Tibial artery (tissue), 4 donors: ENCODE measurements around the gene HOXA11.

Source experiments
- DNase-seq, 2 donors: peaks; one replicate each; pipeline ENCODE4 v3.0.0-alpha.2; 2019
- H3K27ac ChIP-seq, 2 donors: fragments of 200-600 bp; sonication (generic) in 1 of 2; 1 replicate in 1 of 2; 2 replicates in 1 of 2; pipeline ENCODE4 v1.5.1; 2018 to 2019; ENCODE audit warnings: mild to moderate bottlenecking in 1 of 2
- H3K27me3 ChIP-seq, 2 donors: fragments of 200-600 bp; sonication (generic) in 1 of 2; one replicate each; pipeline versions ENCODE4 v1.5.1 to v1.6.0; 2016 to 2019
- H3K36me3 ChIP-seq, 3 donors: fragments of 200-600 bp; sonication (generic) in 2 of 3; one replicate each; pipeline ENCODE4 v1.5.1; 2016 to 2019; ENCODE audit warnings: mild to moderate bottlenecking in 2 of 3
- H3K4me1 ChIP-seq, 4 donors: fragments of 200-600 bp; sonication (generic) in 2 of 4; 1 replicate in 3 of 4; 2 replicates in 1 of 4; pipeline ENCODE4 v1.5.1; 2016 to 2019
- H3K4me3 ChIP-seq, 2 donors: fragments of 200-600 bp; sonication (generic) in 1 of 2; 1 replicate in 1 of 2; 2 replicates in 1 of 2; pipeline ENCODE4 v1.5.1; 2018 to 2019; ENCODE audit warnings: mild to moderate bottlenecking in 2 of 2
- H3K9me3 ChIP-seq, 3 donors: fragments of 200-600 bp; sonication (generic) in 1 of 3; one replicate each; pipeline ENCODE4 v1.5.1; 2016 to 2019
- intact Hi-C: fragments of 100-400 bp; cut with DNase I; formaldehyde crosslinking; loops from one replicate; pipeline ENCODE4 v1.15.0; 2023; ENCODE audit warnings: low total_unique reads
- TF ChIP-seq, protein P1 (sequence below), 2 experiments: fragments of 200-600 bp in 1 of 2; fragments of 450-650 bp in 1 of 2; IDR thresholded peaks; one replicate each; pipeline ENCODE4 v1.5.1; 2017 to 2019; ENCODE audit warnings: antibody characterized with exemption in 2 of 2, mild to moderate bottlenecking in 1 of 2, moderate library complexity in 1 of 2

The HOXA11 gene

DNA sequence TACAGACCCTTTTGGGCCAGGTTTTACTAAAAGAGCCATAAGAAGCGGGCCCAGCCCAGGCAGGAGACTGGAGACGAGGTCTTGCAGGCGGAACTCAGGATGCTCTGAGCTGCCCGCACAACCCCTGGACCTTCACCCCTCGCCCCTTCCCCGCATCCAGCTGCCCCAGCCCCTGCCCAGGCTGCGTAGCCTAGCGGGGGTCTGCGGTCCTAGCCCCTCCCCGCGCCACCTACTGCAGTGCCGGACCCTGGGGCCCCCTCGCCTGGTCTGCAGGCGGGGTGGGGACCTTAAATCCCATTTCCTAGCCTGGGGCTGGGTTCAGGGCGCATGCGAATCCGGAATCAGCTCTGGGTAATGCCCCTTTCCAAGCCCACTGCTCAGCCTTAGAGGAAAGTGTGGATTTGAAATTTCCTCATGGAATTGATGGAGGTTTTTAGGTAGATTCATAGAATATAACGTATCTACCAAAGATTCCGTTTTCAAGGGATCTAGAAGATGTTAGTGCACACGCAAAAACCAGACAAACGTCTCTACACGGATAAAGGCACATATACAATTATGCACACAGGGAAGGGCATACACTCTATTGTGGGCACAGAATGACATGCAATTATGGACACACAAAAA, 32.1 kb downstream of the HOXA11 start:
- Histone ChIP-seq H3K27me3 (no peaks in the 10 kb centered on the region), H3K27ac (peak overlapping the region; percentile 94 to 95), H3K4me1 (peaks cover 10 to 52% (median 45%) of the 10 kb centered on the region in 4 donors), H3K4me3 (peak overlapping the region; percentile 66 to 78), H3K9me3 (no peaks in the 10 kb centered on the region), H3K36me3 (no peaks in the 10 kb centered on the region)
- TF ChIP-seq, protein P1, sequence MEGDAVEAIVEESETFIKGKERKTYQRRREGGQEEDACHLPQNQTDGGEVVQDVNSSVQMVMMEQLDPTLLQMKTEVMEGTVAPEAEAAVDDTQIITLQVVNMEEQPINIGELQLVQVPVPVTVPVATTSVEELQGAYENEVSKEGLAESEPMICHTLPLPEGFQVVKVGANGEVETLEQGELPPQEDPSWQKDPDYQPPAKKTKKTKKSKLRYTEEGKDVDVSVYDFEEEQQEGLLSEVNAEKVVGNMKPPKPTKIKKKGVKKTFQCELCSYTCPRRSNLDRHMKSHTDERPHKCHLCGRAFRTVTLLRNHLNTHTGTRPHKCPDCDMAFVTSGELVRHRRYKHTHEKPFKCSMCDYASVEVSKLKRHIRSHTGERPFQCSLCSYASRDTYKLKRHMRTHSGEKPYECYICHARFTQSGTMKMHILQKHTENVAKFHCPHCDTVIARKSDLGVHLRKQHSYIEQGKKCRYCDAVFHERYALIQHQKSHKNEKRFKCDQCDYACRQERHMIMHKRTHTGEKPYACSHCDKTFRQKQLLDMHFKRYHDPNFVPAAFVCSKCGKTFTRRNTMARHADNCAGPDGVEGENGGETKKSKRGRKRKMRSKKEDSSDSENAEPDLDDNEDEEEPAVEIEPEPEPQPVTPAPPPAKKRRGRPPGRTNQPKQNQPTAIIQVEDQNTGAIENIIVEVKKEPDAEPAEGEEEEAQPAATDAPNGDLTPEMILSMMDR (IDR thresholded peaks at IDR 0.05): no peak
- no peak for DNase-seq
- intact Hi-C loops: no loop called here

DNA sequence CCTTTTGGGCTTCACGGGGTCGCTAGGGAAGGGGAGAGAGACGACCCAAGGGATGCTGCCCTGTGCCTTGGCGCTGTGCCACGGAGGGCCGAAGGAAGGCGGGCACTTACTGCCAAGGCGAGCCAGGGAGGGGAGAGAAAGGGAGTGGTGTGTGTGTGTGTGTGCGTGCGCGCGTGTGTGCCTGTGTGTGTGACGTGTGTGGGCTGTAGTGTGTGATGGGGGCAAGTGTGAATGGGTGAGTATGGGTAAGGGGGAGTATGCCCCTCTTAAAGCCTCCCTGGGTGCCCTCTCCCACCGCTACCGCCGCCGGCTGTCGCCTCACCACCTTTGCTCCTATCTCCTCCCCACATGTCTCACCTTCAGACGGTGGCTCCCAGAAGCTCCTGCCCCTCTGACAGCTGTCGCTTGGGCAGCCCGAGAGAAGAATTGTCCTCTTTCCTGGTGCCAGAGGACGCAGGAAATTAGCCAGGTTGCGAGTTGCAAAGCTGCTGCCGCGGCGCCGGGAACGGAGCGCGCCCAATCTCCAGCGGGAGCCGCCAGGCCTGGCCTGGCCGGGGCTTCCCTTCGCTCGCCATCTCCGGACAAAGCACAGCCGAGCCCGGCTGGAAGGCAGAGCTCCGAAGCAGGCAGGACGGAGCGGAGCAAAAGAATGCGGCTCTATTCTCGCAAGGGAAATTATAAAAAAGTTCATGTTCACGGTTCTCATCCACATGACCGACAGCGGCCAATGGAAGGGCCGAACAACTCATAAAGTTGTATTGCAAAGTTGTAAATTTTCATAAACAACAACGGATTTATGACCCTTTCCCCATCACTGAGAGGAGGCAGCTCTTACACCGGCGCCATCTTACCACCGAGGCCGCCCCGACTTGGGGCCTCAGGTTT, 32.9 kb downstream of the HOXA11 start, which contains the start of gene HOXA3:
HOXA3 (minus strand) TSS at position 653 of the 885 bp plus-strand sequence. CDS start 41,943 bp downstream, outside the sequence.
- Histone ChIP-seq H3K27ac (peak within 1 kb of the TSS; percentile 94 to 95), H3K27me3 (no peaks in the 10 kb centered on the region), H3K4me3 (peak within 1 kb of the TSS; percentile 66 to 78), H3K36me3 (no peaks in the 10 kb centered on the region), H3K9me3 (no peaks in the 10 kb centered on the region), H3K4me1 (peaks cover 10 to 59% (median 50%) of the 10 kb centered on the region in 4 donors)
- intact Hi-C loops: no loop called here
- peak; percentile 78 to 90 for DNase-seq
- TF ChIP-seq, protein P1 (IDR thresholded peaks at IDR 0.05): no peak

DNA sequence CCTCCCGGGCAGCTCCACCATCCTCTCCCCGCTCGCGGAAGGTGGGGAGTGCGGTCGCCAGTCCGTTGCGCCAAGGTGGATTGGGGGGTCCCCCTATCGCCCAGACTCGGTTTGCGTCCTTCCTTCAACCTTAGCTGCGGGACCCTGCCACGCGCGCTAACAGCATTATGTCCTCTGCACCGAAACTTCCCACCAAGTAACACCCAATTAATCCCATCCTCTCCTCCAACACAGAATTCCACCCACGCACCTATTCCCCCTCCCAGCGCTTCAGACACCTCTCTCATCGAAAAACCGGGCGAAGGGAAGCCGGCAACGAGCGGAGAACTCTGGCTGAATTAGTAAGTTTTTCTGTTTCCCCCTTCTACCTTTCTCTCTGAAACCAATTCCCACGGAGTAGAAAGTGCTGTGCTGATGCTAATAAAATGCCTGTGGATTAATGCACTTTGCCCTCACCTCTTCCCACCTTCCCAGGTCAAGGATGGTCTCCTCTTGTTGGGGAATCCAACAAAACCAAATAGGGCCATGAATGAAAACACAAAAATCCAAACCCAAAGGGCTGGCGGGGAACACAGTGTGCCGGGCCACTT, 33.6 kb downstream of the HOXA11 start:
- DNase-seq: peak in 1 of 2 donors; percentile 81
- Histone ChIP-seq H3K36me3 (peaks cover 0 to 3% (median 0%) of the 10 kb centered on the region in 3 donors), H3K4me3 (peak overlapping the region; percentile 66 to 78), H3K9me3 (no peaks in the 10 kb centered on the region), H3K4me1 (peaks cover 10 to 65% (median 48%) of the 10 kb centered on the region in 4 donors), H3K27ac (peak overlapping the region; percentile 94 to 95), H3K27me3 (no peaks in the 10 kb centered on the region)
- intact Hi-C loops: no loop called here
- TF ChIP-seq, protein P1 (IDR thresholded peaks at IDR 0.05): no peak

DNA sequence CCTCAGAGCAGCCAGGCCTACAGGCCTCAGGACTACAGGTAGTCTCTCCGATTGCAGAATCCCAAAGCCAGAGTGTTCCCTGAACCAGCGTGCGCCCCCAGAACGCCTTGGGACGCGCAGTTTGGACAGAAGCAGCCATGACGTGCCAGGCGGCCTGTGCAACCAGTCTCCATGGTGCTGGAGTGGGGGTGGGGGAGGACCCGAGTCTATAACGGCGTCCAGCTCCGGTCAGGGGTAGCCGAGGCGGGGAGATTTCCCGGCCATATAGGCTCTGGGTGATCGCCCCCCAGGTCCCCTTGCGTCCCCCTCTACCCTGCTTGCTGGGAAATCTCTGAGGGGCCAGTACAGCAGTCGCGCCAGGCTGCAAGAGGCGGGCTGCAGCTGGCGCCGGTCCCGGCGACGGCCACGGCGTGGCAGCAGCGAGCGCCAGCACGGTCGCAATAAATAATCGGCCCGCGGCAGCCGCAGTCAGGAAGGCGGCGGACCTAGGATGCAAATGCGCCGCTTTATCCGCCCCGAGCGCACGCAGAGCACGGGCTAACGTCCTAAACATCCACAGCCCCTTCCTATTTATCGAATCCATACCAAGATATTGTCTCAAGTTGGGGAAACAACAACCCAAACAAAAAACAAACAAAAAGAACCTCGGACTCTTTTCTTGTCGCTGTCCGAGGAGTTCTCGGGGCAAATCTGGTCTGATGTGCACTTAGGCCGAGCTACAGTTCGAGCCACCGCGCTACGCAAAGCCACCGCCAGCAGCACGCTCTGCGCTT, 34.3 kb downstream of the HOXA11 start:
- Histone ChIP-seq H3K9me3 (no peaks in the 10 kb centered on the region), H3K36me3 (peaks cover under 1 to 7% (median under 1%) of the 10 kb centered on the region in 3 donors), H3K4me3 (peak overlapping the region; percentile 66 to 78), H3K4me1 (peaks cover 10 to 65% (median 47%) of the 10 kb centered on the region in 4 donors), H3K27me3 (no peaks in the 10 kb centered on the region), H3K27ac (peak overlapping the region; percentile 94 to 95)
- TF ChIP-seq, protein P1 (IDR thresholded peaks at IDR 0.05): peak; percentile 86 to 95
- intact Hi-C loops: no loop called here
- DNase-seq: peak; percentile 81 to 90
